ENCODE data around the gene IL21R. TPM values are rescaled to one million over a fixed set of nuclear protein-coding genes. Genes with fewer than 3 reads are reported as not detected.

IL21R gene
- total and polyA plus RNA-seq, 10 of the 15 experiments (the other 5 are each of a cell fraction or from before 2014, with no cell fraction given): 5.3 to 138 (median 82.5) TPM

DNA sequence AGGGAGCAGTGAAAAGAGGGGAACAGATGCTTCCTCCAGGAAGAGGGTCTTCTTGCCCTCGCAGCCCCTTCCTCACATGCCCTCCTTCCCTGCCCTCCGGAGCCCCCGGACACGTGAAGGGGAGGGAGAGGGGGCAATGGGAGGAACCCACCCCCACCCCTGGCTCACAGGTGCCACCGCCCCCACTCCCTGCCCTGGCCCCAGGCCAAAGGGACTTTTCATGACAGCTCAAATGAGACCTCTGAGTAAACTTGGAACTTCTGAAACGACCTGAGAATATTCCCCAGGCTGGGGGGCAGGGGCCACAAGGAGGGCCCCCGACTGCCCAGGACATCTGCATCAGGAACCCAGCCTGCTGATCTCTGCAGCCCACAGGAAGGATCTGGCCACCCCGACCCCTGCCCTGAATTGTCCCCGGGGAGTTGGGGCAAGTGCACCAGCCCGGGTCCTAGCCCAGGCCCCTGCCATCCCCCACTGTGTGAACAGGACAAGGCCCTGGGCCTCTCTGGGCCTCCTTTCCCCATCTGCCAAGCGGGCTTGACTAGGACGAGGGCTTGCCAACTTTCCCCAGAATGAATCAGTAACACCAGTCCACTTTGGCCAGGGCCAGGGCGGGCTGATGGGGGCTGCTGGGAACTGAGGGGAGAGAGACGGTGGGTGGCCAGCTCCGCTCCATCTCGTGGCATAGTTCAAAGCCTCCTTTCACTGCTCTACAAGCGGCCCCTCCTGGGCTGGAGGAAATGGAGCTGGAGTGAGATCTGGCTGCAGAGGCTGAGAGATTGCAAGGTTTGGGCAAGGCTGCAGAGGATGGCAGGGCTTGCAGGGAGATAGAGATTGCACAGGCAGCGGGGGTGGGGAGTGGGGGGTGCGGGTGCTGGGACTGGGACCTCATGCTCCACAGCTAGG, 3.8 kb downstream of the IL21R start (continued):
- no peak for TF ChIP-seq HDAC6 (IDR thresholded peaks at IDR 0.05; ENCODE audit: unreplicated experiment)
- TF ChIP-seq RAD51 (IDR thresholded peaks at IDR 0.05): no peak
- TF ChIP-seq, protein P1, sequence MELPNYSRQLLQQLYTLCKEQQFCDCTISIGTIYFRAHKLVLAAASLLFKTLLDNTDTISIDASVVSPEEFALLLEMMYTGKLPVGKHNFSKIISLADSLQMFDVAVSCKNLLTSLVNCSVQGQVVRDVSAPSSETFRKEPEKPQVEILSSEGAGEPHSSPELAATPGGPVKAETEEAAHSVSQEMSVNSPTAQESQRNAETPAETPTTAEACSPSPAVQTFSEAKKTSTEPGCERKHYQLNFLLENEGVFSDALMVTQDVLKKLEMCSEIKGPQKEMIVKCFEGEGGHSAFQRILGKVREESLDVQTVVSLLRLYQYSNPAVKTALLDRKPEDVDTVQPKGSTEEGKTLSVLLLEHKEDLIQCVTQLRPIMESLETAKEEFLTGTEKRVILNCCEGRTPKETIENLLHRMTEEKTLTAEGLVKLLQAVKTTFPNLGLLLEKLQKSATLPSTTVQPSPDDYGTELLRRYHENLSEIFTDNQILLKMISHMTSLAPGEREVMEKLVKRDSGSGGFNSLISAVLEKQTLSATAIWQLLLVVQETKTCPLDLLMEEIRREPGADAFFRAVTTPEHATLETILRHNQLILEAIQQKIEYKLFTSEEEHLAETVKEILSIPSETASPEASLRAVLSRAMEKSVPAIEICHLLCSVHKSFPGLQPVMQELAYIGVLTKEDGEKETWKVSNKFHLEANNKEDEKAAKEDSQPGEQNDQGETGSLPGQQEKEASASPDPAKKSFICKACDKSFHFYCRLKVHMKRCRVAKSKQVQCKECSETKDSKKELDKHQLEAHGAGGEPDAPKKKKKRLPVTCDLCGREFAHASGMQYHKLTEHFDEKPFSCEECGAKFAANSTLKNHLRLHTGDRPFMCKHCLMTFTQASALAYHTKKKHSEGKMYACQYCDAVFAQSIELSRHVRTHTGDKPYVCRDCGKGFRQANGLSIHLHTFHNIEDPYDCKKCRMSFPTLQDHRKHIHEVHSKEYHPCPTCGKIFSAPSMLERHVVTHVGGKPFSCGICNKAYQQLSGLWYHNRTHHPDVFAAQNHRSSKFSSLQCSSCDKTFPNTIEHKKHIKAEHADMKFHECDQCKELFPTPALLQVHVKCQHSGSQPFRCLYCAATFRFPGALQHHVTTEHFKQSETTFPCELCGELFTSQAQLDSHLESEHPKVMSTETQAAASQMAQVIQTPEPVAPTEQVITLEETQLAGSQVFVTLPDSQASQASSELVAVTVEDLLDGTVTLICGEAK (IDR thresholded peaks at IDR 0.05; ENCODE audit: borderline replicate concordance): no peak
- no peak for TF ChIP-seq MYC (IDR thresholded peaks at IDR 0.05; ENCODE audit: insufficient read depth, insufficient read length, insufficient replicate concordance, low read length, severe bottlenecking)
- peak; percentile 68 to 87; a peak in 3 of 4 replicates for TF ChIP-seq EP300 (IDR thresholded peaks at IDR 0.05; ENCODE audit: borderline replicate concordance in 1 of 2, control insufficient read depth in 1 of 2, low read depth in 2 of 2, low read length in 2 of 2)
- peak; percentile 85 for TF ChIP-seq POU2F2 (IDR thresholded peaks at IDR 0.05; ENCODE audit: borderline replicate concordance, low read depth, low read length)
- peak; percentile 91; the same call in 1 of the 2 replicates for TF ChIP-seq ZBED1 (IDR thresholded peaks at IDR 0.05; ENCODE audit: borderline replicate concordance)
- TF ChIP-seq, protein P2, sequence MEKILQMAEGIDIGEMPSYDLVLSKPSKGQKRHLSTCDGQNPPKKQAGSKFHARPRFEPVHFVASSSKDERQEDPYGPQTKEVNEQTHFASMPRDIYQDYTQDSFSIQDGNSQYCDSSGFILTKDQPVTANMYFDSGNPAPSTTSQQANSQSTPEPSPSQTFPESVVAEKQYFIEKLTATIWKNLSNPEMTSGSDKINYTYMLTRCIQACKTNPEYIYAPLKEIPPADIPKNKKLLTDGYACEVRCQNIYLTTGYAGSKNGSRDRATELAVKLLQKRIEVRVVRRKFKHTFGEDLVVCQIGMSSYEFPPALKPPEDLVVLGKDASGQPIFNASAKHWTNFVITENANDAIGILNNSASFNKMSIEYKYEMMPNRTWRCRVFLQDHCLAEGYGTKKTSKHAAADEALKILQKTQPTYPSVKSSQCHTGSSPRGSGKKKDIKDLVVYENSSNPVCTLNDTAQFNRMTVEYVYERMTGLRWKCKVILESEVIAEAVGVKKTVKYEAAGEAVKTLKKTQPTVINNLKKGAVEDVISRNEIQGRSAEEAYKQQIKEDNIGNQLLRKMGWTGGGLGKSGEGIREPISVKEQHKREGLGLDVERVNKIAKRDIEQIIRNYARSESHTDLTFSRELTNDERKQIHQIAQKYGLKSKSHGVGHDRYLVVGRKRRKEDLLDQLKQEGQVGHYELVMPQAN (conservative IDR thresholded peaks at IDR 0.05): no peak
- peak; percentile 54; the same call in 1 of the 2 replicates for TF ChIP-seq POLR2AphosphoS2 (IDR thresholded peaks at IDR 0.05; ENCODE audit: low read depth, low read length)
- TF ChIP-seq SP1 (IDR thresholded peaks at IDR 0.05; ENCODE audit: low read depth, low read length): peak; percentile 69
